KMS-11 (cell line): ENCODE results near the gene ZNF76.

ENCODE experiments used
- H2AFZ ChIP-seq: fragments of 200-600 bp; sonication (generic); 2 replicates; pipeline ENCODE4 v1.6.1; 2016; ENCODE audit warnings: antibody characterized with exemption, mixed run types, low read depth
- H3K27ac ChIP-seq: fragments of 200-600 bp; sonication (generic); 2 replicates; pipeline ENCODE4 v1.6.1; 2016; ENCODE audit warnings: mild to moderate bottlenecking, mixed run types
- H3K27me3 ChIP-seq: fragments of 200-600 bp; sonication (generic); 2 replicates; pipeline ENCODE4 v1.6.1; 2017; ENCODE audit warnings: mild to moderate bottlenecking, low read depth, mixed run types, moderate library complexity; ENCODE audit not compliant: insufficient read depth
- H3K36me3 ChIP-seq: fragments of 200-600 bp; sonication (generic); 2 replicates; pipeline ENCODE4 v1.6.1; 2017; ENCODE audit warnings: mild to moderate bottlenecking, mixed run types; ENCODE audit not compliant: insufficient read depth
- H3K4me1 ChIP-seq: fragments of 200-600 bp; sonication (generic); 2 replicates; pipeline ENCODE4 v1.6.1; 2016; ENCODE audit warnings: mild to moderate bottlenecking, low read depth, mixed run types; ENCODE audit not compliant: poor library complexity, severe bottlenecking
- H3K4me2 ChIP-seq: fragments of 200-600 bp; sonication (generic); 2 replicates; pipeline ENCODE4 v1.7.0; 2016; ENCODE audit warnings: mild to moderate bottlenecking, mixed run types
- H3K4me3 ChIP-seq: fragments of 200-600 bp; sonication (generic); IDR thresholded peaks from 2 replicates; pipeline ENCODE4 v1.6.1; 2017; ENCODE audit warnings: low read depth, low read length, mixed read lengths; ENCODE audit not compliant: insufficient read depth
- H3K79me2 ChIP-seq: fragments of 200-600 bp; sonication (generic); 2 replicates; pipeline ENCODE4 v1.6.1; 2016; ENCODE audit warnings: low read depth, mixed run types; ENCODE audit not compliant: insufficient read depth
- H3K9ac ChIP-seq: fragments of 200-600 bp; sonication (generic); 2 replicates; pipeline ENCODE4 v1.6.1; 2016; ENCODE audit warnings: mild to moderate bottlenecking, mixed run types
- H4K20me1 ChIP-seq: fragments of 200-600 bp; sonication (generic); 2 replicates; pipeline ENCODE4 v1.6.1; 2016; ENCODE audit warnings: mild to moderate bottlenecking, mixed run types; ENCODE audit not compliant: insufficient read depth
- CTCF ChIP-seq: fragments of 200-600 bp; sonication (generic); conservative IDR thresholded peaks from 2 replicates; pipeline ENCODE4 v1.6.1; 2017; ENCODE audit warnings: low read depth, mild to moderate bottlenecking, antibody characterized with exemption, low read length, moderate library complexity, mixed read lengths

ZNF76 gene

GRCh38 chr6:35243386-35243958 lies 16.1 kb upstream of the ZNF76 start:
- Histone ChIP-seq H4K20me1 (no peaks in the 10 kb centered on the region), H3K4me3 (no peak overlapping the region), H2AFZ (no peak overlapping the region), H3K4me1 (peaks cover 13% of the 10 kb centered on the region), H3K4me2 (no peak overlapping the region), H3K27me3 (no peaks in the 10 kb centered on the region), H3K27ac (no peak overlapping the region), H3K9ac (no peak overlapping the region), H3K79me2 (no peaks in the 10 kb centered on the region), H3K36me3 (no peaks in the 10 kb centered on the region)
- TF ChIP-seq CTCF: no peak

GRCh38 chr6:35244551-35244950 lies 15.0 kb upstream of the ZNF76 start:
- no peak for TF ChIP-seq CTCF
- Histone ChIP-seq H3K9ac (no peak overlapping the region), H4K20me1 (no peaks in the 10 kb centered on the region)

GRCh38 chr6:35247642-35248231 lies 11.8 kb upstream of the ZNF76 start:
- no peaks in the 10 kb centered on the region for H3K36me3 ChIP-seq
- peak overlapping the region; percentile 31; the same call in 1 of the 2 replicates for H3K27ac ChIP-seq
- no peaks in the 10 kb centered on the region for H3K27me3 ChIP-seq
- peak overlapping the region; percentile 60 for H3K4me2 ChIP-seq
- no peak for TF ChIP-seq CTCF
- H3K9ac ChIP-seq: no peak overlapping the region
- no peak overlapping the region for H3K4me3 ChIP-seq
- peaks cover 20% of the 10 kb centered on the region for H3K4me1 ChIP-seq
- no peaks in the 10 kb centered on the region for H4K20me1 ChIP-seq
- no peak overlapping the region for H2AFZ ChIP-seq
- no peaks in the 10 kb centered on the region for H3K79me2 ChIP-seq

More at GRCh38 chr6:35244551-35244950, 15.0 kb upstream of the ZNF76 start:
- Histone ChIP-seq H3K4me2 (no peak overlapping the region), H3K79me2 (no peaks in the 10 kb centered on the region), H3K4me1 (peaks cover 20% of the 10 kb centered on the region), H3K27ac (no peak overlapping the region), H3K36me3 (no peaks in the 10 kb centered on the region), H2AFZ (no peak overlapping the region), H3K27me3 (no peaks in the 10 kb centered on the region), H3K4me3 (no peak overlapping the region)

GRCh38 chr6:35248300-35248699 lies 11.2 kb upstream of the ZNF76 start:
- TF ChIP-seq CTCF: no peak
- Histone ChIP-seq H3K27me3 (no peaks in the 10 kb centered on the region), H3K79me2 (no peaks in the 10 kb centered on the region), H3K36me3 (no peaks in the 10 kb centered on the region), H3K9ac (no peak overlapping the region), H3K4me3 (no peak overlapping the region), H3K4me2 (peak overlapping the region; percentile 60), H2AFZ (no peak overlapping the region), H3K4me1 (peaks cover 20% of the 10 kb centered on the region), H3K27ac (peak overlapping the region; percentile 31; the same call in 1 of the 2 replicates), H4K20me1 (no peaks in the 10 kb centered on the region)
